Peyer's patch (tissue), 4 donors: ENCODE results near the gene TRIM8. TPM values are rescaled to one million over a fixed set of nuclear protein-coding genes. Genes with fewer than 3 reads are reported as not detected.

Source experiments
- DNase-seq, 3 donors: peaks; one replicate each; pipeline ENCODE4 v3.0.0-alpha.2; 2017 to 2019
- H3K27ac ChIP-seq, 4 donors: fragments of 200-600 bp; sonication (generic); one replicate each; pipeline ENCODE4 v1.5.1; 2016 to 2019
- H3K27me3 ChIP-seq, 2 donors: fragments of 200-600 bp; sonication (generic); one replicate each; pipeline ENCODE4 v1.5.1; 2019
- H3K36me3 ChIP-seq, 3 donors: fragments of 200-600 bp; sonication (generic); one replicate each; pipeline ENCODE4 v1.5.1; 2016 to 2019
- H3K4me1 ChIP-seq, 4 donors: fragments of 200-600 bp; sonication (generic); one replicate each; pipeline ENCODE4 v1.5.1; 2016 to 2019
- H3K4me3 ChIP-seq, 4 donors: fragments of 200-600 bp; sonication (generic); 1 replicate in 3 of 4; 2 replicates in 1 of 4; pipeline ENCODE4 v1.5.1; 2016 to 2019; ENCODE audit warnings: mild to moderate bottlenecking in 1 of 4
- H3K9me3 ChIP-seq, 4 donors: fragments of 200-600 bp; sonication (generic); one replicate each; pipeline ENCODE4 v1.5.1; 2016 to 2019; ENCODE audit warnings: mild to moderate bottlenecking in 1 of 4
- POLR2A ChIP-seq, 2 donors: fragments of 450-650 bp; IDR thresholded peaks; one replicate each; pipeline ENCODE4 v1.5.1; 2017; ENCODE audit warnings: antibody characterized with exemption in 2 of 2, mild to moderate bottlenecking in 2 of 2, moderate library complexity in 2 of 2
- total RNA-seq, 4 donors: library from RNA; depleted of rRNA; stranded (reverse); fragments of >200 nt; gene quantifications; one replicate each; pipeline ENCODE4 v1.1.0, GENCODE V29; 2016
- TF ChIP-seq, protein P1 (sequence below), 6 experiments: fragments of 450-650 bp in 4 of 6; fragments of 200-600 bp in 2 of 6; sonication (generic) in 1 of 6; IDR thresholded peaks; one replicate each; pipeline ENCODE4 v1.5.1; 2017 to 2019; ENCODE audit warnings: antibody characterized with exemption in 6 of 6, mild to moderate bottlenecking in 3 of 6, moderate library complexity in 1 of 6

TRIM8 gene
- total RNA-seq, 4 donors from 2014 or later, result 88.3 to 154 (median 119) TPM

- no peaks in the 10 kb centered on the region for H3K36me3 ChIP-seq
- DNase-seq, result peak; percentile 59 to 85 (median 82)
- no peaks in the 10 kb centered on the region for H3K27me3 ChIP-seq
- H3K4me3 ChIP-seq, result peak overlapping the region; percentile 73 to 93 (median 80)
- peaks cover 3 to 15% (median 11%) of the 10 kb centered on the region in 4 donors for H3K4me1 ChIP-seq
- H3K9me3 ChIP-seq, result no peaks in the 10 kb centered on the region
- peak; percentile 42 to 77 for TF ChIP-seq POLR2A (IDR thresholded peaks at IDR 0.05)
- TF ChIP-seq, protein P1, sequence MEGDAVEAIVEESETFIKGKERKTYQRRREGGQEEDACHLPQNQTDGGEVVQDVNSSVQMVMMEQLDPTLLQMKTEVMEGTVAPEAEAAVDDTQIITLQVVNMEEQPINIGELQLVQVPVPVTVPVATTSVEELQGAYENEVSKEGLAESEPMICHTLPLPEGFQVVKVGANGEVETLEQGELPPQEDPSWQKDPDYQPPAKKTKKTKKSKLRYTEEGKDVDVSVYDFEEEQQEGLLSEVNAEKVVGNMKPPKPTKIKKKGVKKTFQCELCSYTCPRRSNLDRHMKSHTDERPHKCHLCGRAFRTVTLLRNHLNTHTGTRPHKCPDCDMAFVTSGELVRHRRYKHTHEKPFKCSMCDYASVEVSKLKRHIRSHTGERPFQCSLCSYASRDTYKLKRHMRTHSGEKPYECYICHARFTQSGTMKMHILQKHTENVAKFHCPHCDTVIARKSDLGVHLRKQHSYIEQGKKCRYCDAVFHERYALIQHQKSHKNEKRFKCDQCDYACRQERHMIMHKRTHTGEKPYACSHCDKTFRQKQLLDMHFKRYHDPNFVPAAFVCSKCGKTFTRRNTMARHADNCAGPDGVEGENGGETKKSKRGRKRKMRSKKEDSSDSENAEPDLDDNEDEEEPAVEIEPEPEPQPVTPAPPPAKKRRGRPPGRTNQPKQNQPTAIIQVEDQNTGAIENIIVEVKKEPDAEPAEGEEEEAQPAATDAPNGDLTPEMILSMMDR (IDR thresholded peaks at IDR 0.05), result no peak
- peak overlapping the region; percentile 98 to 100 (median 100) for H3K27ac ChIP-seq
Measured at GRCh38 chr10:102642736-102643335, 1.4 kb upstream of the TRIM8 start.

- Histone ChIP-seq H3K27ac (peak overlapping the region; percentile 98 to 100 (median 100)), H3K4me1 (peaks cover 3 to 21% (median 18%) of the 10 kb centered on the region in 4 donors), H3K36me3 (no peaks in the 10 kb centered on the region), H3K9me3 (no peaks in the 10 kb centered on the region), H3K4me3 (peak overlapping the region; percentile 73 to 93 (median 80)), H3K27me3 (no peaks in the 10 kb centered on the region)
- no peak for TF ChIP-seq POLR2A (IDR thresholded peaks at IDR 0.05)
- TF ChIP-seq, protein P1 (IDR thresholded peaks at IDR 0.05), result no peak
- DNase-seq, result peak; percentile 43 to 76 (median 70)
Measured at GRCh38 chr10:102643336-102644065, 778 bp upstream of the TRIM8 start.

DNA sequence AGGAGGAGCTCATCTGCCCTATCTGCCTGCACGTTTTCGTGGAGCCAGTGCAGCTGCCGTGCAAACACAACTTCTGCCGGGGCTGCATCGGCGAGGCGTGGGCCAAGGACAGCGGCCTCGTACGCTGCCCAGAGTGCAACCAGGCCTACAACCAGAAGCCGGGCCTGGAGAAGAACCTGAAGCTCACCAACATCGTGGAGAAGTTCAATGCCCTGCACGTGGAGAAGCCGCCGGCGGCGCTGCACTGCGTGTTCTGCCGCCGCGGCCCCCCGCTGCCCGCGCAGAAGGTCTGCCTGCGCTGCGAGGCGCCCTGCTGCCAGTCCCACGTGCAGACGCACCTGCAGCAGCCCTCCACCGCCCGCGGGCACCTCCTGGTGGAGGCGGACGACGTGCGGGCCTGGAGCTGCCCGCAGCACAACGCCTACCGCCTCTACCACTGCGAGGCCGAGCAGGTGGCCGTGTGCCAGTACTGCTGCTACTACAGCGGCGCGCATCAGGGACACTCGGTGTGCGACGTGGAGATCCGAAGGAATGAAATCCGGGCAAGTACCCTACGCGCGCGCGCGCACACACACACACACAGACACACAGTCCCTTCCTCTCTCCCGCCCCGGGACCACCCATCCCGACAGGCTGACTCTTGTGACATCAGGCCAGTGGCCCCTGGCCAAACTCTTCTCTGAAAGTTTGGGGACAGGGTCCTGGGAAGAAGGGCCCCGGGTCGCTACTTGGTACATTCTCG lies 538 bp downstream of the TRIM8 start:
- peak overlapping the region; percentile 98 to 100 (median 100) for H3K27ac ChIP-seq
- H3K9me3 ChIP-seq, result no peaks in the 10 kb centered on the region
- H3K4me1 ChIP-seq, result peaks cover 7 to 34% (median 30%) of the 10 kb centered on the region in 4 donors
- no peak for TF ChIP-seq POLR2A (IDR thresholded peaks at IDR 0.05)
- TF ChIP-seq, protein P1 (IDR thresholded peaks at IDR 0.05), result peak; percentile 60 to 83 (median 80)
- no peaks in the 10 kb centered on the region for H3K36me3 ChIP-seq
- H3K4me3 ChIP-seq, result peak overlapping the region; percentile 73 to 93 (median 80)
- DNase-seq, result peak; percentile 86 to 93 (median 91)
- no peaks in the 10 kb centered on the region for H3K27me3 ChIP-seq

- peak overlapping the region; percentile 98 to 100 (median 100) for H3K27ac ChIP-seq
- no peaks in the 10 kb centered on the region for H3K9me3 ChIP-seq
- H3K36me3 ChIP-seq, result no peaks in the 10 kb centered on the region
- H3K4me3 ChIP-seq, result peak overlapping the region; percentile 73 to 93 (median 80)
- no peaks in the 10 kb centered on the region for H3K27me3 ChIP-seq
- DNase-seq, result peak; percentile 78 to 89 (median 83)
- TF ChIP-seq, protein P1 (IDR thresholded peaks at IDR 0.05), result no peak
- TF ChIP-seq POLR2A (IDR thresholded peaks at IDR 0.05), result peak; percentile 46 to 54
- peaks cover 7 to 40% (median 35%) of the 10 kb centered on the region in 4 donors for H3K4me1 ChIP-seq
Measured at GRCh38 chr10:102645388-102645740, 1.1 kb downstream of the TRIM8 start.

- H3K36me3 ChIP-seq, result peaks cover 0 to 2% (median 0%) of the 10 kb centered on the region in 3 donors
- TF ChIP-seq POLR2A (IDR thresholded peaks at IDR 0.05), result peak in 1 of 2 donors; percentile 41
- TF ChIP-seq, protein P1 (IDR thresholded peaks at IDR 0.05), result peak in 1 of 6 experiments; percentile 10
- no peaks in the 10 kb centered on the region for H3K9me3 ChIP-seq
- H3K27me3 ChIP-seq, result no peaks in the 10 kb centered on the region
- peak; percentile 80 to 90 (median 83) for DNase-seq
- H3K4me1 ChIP-seq, result peaks cover 10 to 46% (median 41%) of the 10 kb centered on the region in 4 donors
- peak overlapping the region; percentile 98 to 100 (median 100) for H3K27ac ChIP-seq
- H3K4me3 ChIP-seq, result peak overlapping the region; percentile 73 to 93 (median 80)
Measured at GRCh38 chr10:102645741-102646609, 1.7 kb downstream of the TRIM8 start.
